ENCODE data around the gene C6orf15.

- TF ChIP-seq CTCF (IDR thresholded peaks at IDR 0.05; ENCODE audit: poor library complexity, severe bottlenecking) (no peak), EP300 (conservative IDR thresholded peaks at IDR 0.05; ENCODE audit: poor library complexity, severe bottlenecking) (no peak), POLR2AphosphoS5 (IDR thresholded peaks at IDR 0.05) (no peak)
These were observed 28.3 kb upstream of the C6orf15 start for GRCh38 chr6:31140643-31141042.
